GM19240 (cell line): ENCODE measurements around the gene FTCD.
"Not testable (repeated sequence)": the region's sequence is repeated elsewhere in the genome, so short reads cannot be mapped to it uniquely, and the experiment has no call there.

Source experiments
- DNase-seq: peaks from one replicate; pipeline ENCODE4 v3.0.0; 2011; ENCODE audit warnings: low spot score; ENCODE audit not compliant: insufficient read length

Gene FTCD

GRCh38 chr21:46188226-46189212, 33.1 kb upstream of the FTCD start:
- no peak for DNase-seq

- DNase-seq, result no peak
Measured at GRCh38 chr21:46187814-46188213, 32.4 kb upstream of the FTCD start.

- no peak for DNase-seq
Measured at GRCh38 chr21:46187261-46187660, 31.9 kb upstream of the FTCD start.

- no peak for DNase-seq
Measured at GRCh38 chr21:46185716-46186115, 30.3 kb upstream of the FTCD start.

GRCh38 chr21:46184625-46185555, 29.5 kb upstream of the FTCD start:
- DNase-seq, result peak; percentile 55

- peak; percentile 50 for DNase-seq
Measured at GRCh38 chr21:46183910-46184624, 28.7 kb upstream of the FTCD start, which contains the start of gene SPATC1L. TSS of gene SPATC1L (minus strand) at chr21:46184459. CDS start at chr21:46182816, 1,643 bp downstream.

GRCh38 chr21:46183337-46183909, 28.0 kb upstream of the FTCD start:
- not testable (repeated sequence) for DNase-seq

- DNase-seq, result no peak
Measured at GRCh38 chr21:46182548-46183336, 27.4 kb upstream of the FTCD start.

- no peak for DNase-seq
Measured at GRCh38 chr21:46181953-46182547, 26.7 kb upstream of the FTCD start.

- no peak for DNase-seq
Measured at GRCh38 chr21:46181436-46181835, 26.1 kb upstream of the FTCD start.

GRCh38 chr21:46180778-46181391, 25.5 kb upstream of the FTCD start:
- DNase-seq, result no peak

- no peak for DNase-seq
Measured at GRCh38 chr21:46180079-46180722, 24.8 kb upstream of the FTCD start.

GRCh38 chr21:46179708-46180078, 24.3 kb upstream of the FTCD start:
- no peak for DNase-seq

- no peak for DNase-seq
Measured at GRCh38 chr21:46178961-46179360, 23.6 kb upstream of the FTCD start.

GRCh38 chr21:46176443-46177129, 21.2 kb upstream of the FTCD start:
- not testable (repeated sequence) for DNase-seq

GRCh38 chr21:46173573-46173972, 18.2 kb upstream of the FTCD start:
- no peak for DNase-seq

- DNase-seq, result no peak
Measured at GRCh38 chr21:46172863-46173528, 17.6 kb upstream of the FTCD start.
